Neuronal stem cell (in vitro differentiated cells): Measurements from ENCODE around the gene VCL.
"Not testable (repeated sequence)": the region's sequence is repeated elsewhere in the genome, so short reads cannot be mapped to it uniquely, and the experiment has no call there.

Experiments used
- DNase-seq: peaks from one replicate; pipeline ENCODE4 v3.0.0-alpha.2; 2013; ENCODE audit warnings: low spot score
- H2AFZ ChIP-seq: one replicate; pipeline ENCODE4 v1.6.1; 2013; ENCODE audit warnings: mild to moderate bottlenecking, low read length, inconsistent platforms
- H2AK5ac ChIP-seq: 2 replicates; pipeline ENCODE4 v1.6.1; 2013; ENCODE audit warnings: low read depth, mild to moderate bottlenecking, inconsistent platforms, low read length, moderate library complexity, mixed read lengths
- H2BK120ac ChIP-seq: 2 replicates; pipeline ENCODE4 v1.6.1; 2013; ENCODE audit warnings: low read depth, mild to moderate bottlenecking, inconsistent platforms, low read length, moderate library complexity, mixed read lengths
- H2BK12ac ChIP-seq: one replicate; pipeline ENCODE4 v1.6.1; 2013; ENCODE audit warnings: low read length, inconsistent platforms
- H2BK15ac ChIP-seq: 2 replicates; pipeline ENCODE4 v1.6.1; 2013; ENCODE audit warnings: mild to moderate bottlenecking, low read length, inconsistent platforms, mixed read lengths
- H2BK5ac ChIP-seq: one replicate; pipeline ENCODE4 v1.6.1; 2013; ENCODE audit warnings: inconsistent platforms, mild to moderate bottlenecking, low read length, moderate library complexity
- H3K14ac ChIP-seq: one replicate; pipeline ENCODE4 v1.6.1; 2013; ENCODE audit warnings: low read length, inconsistent platforms
- H3K18ac ChIP-seq: 2 replicates; pipeline ENCODE4 v1.6.1; 2013; ENCODE audit warnings: low read length, inconsistent platforms
- H3K23ac ChIP-seq: 2 replicates; pipeline ENCODE4 v1.6.1; 2013; ENCODE audit warnings: low read depth, mild to moderate bottlenecking, mixed read lengths, low read length, inconsistent platforms; ENCODE audit not compliant: poor library complexity
- H3K27ac ChIP-seq: replicated peaks from 3 replicates; pipeline ENCODE4 v1.5.1; 2013; ENCODE audit warnings: low read length, inconsistent platforms
- H3K27me3 ChIP-seq, 3 experiments: 2 replicates each; pipeline ENCODE4 v1.6.1; 2013; ENCODE audit warnings: low read length in 3 of 3, mild to moderate bottlenecking in 2 of 3, inconsistent platforms in 1 of 3, low read depth in 1 of 3, mixed read lengths in 1 of 3, moderate library complexity in 1 of 3; ENCODE audit not compliant: control insufficient read depth in 3 of 3, insufficient read depth in 3 of 3
- H3K36me3 ChIP-seq, 2 donors: replicated peaks in 1 of 2; 2 replicates each; pipeline ENCODE4 v1.6.1; 2013; ENCODE audit warnings: low read length in 2 of 2; ENCODE audit not compliant: control insufficient read depth in 2 of 2, insufficient read depth in 2 of 2
- H3K4ac ChIP-seq: 2 replicates; pipeline ENCODE4 v1.6.1; 2013; ENCODE audit warnings: inconsistent platforms, mild to moderate bottlenecking, low read length, moderate library complexity
- H3K4me1 ChIP-seq, 2 donors: 1 replicate in 1 of 2; 2 replicates in 1 of 2; pipeline ENCODE4 v1.6.1; 2013; ENCODE audit warnings: low read length in 2 of 2, low read depth in 1 of 2; ENCODE audit not compliant: control insufficient read depth in 2 of 2, insufficient read depth in 1 of 2
- H3K4me2 ChIP-seq: one replicate; pipeline ENCODE4 v1.6.1; 2013; ENCODE audit warnings: mild to moderate bottlenecking, low read length, inconsistent platforms; ENCODE audit not compliant: insufficient read depth, poor library complexity, severe bottlenecking
- H3K4me3 ChIP-seq, 2 donors: 2 replicates each; pipeline ENCODE4 v1.5.1; 2013; ENCODE audit warnings: low read length in 2 of 2, mild to moderate bottlenecking in 2 of 2, inconsistent platforms in 1 of 2, moderate library complexity in 1 of 2
- H3K79me1 ChIP-seq: one replicate; pipeline ENCODE4 v1.6.1; 2013; ENCODE audit warnings: low read depth, mild to moderate bottlenecking, inconsistent platforms, low read length, moderate library complexity
- H3K9ac ChIP-seq: one replicate; pipeline ENCODE4 v1.6.1; 2013; ENCODE audit warnings: mild to moderate bottlenecking, low read depth, low read length, inconsistent platforms; ENCODE audit not compliant: poor library complexity
- H3K9me3 ChIP-seq, 2 donors: replicated peaks in 1 of 2; 2 replicates each; pipeline versions ENCODE3 to v1.6.1; 2013; ENCODE audit warnings: low read length in 2 of 2, mild to moderate bottlenecking in 2 of 2, inconsistent platforms in 1 of 2, low read depth in 1 of 2, mixed read lengths in 1 of 2, moderate library complexity in 1 of 2; ENCODE audit not compliant: control insufficient read depth in 2 of 2, insufficient read depth in 1 of 2
- H4K8ac ChIP-seq: one replicate; pipeline ENCODE4 v1.6.1; 2013; ENCODE audit warnings: low read depth, mild to moderate bottlenecking, inconsistent platforms, low read length, moderate library complexity
- H4K91ac ChIP-seq: one replicate; pipeline ENCODE4 v1.6.1; 2013; ENCODE audit warnings: low read length, low read depth, mild to moderate bottlenecking, inconsistent platforms; ENCODE audit not compliant: poor library complexity
- WGBS, 2 donors: extraction: QIAGEN DNeasy Blood & Tissue Kit; methylation state at CpG; one replicate each; pipeline ENCODE4 v1.1.7; 2013; ENCODE audit warnings: missing lambda C conversion rate in 2 of 2, mixed read lengths in 1 of 2; ENCODE audit not compliant: insufficient read length in 2 of 2, insufficient replicate concordance in 1 of 2; ENCODE audit errors: extremely low coverage in 2 of 2; 5-methylcytosine and 5-hydroxymethylcytosine counted together

Gene VCL

GRCh38 chr10:74138596-74138995 is 140.7 kb downstream of the VCL start:
- not testable (repeated sequence) for H3K14ac ChIP-seq, H3K9me3 ChIP-seq, H2AFZ ChIP-seq, H3K9ac ChIP-seq, H2BK120ac ChIP-seq, H2AK5ac ChIP-seq, DNase-seq, H4K8ac ChIP-seq, H4K91ac ChIP-seq, H3K23ac ChIP-seq, H3K27ac ChIP-seq, H3K4ac ChIP-seq, H3K18ac ChIP-seq, H2BK5ac ChIP-seq, H3K4me3 ChIP-seq, H3K27me3 ChIP-seq, H3K4me1 ChIP-seq, H3K4me2 ChIP-seq, H2BK15ac ChIP-seq, H2BK12ac ChIP-seq, H3K79me1 ChIP-seq
- peaks cover 12 to 68% of the 10 kb centered on the region in 2 donors for H3K36me3 ChIP-seq
- WGBS, 2 donors, result no CpG with 5 or more reads among the region's 5 CpGs

DNA sequence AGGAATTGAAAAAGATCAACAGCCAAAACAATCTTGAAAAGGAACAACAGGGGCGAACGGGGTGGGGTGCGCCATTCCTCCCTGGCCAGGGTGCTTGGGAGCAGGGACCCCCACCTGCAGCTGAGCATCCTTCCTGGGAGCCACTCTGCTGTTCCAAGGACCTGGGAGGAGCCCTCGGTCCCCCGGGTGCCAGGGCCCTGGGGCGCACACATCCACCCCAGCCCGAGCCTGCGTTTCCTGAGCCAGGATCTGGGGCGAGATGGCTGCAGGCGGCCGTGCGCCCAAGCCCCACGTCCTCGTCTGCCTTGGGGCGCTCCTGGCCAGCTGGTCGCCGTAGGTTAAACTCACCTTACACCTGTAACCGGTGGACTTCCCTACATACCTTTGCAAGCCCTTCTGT is 142.1 kb downstream of the VCL start:
- Histone ChIP-seq H3K4me2 (no peak overlapping the region), H3K18ac (no peak overlapping the region), H3K4ac (no peak overlapping the region), H3K9me3 (no peaks in the 10 kb centered on the region), H4K8ac (no peak overlapping the region), H3K4me1 (no peaks in the 10 kb centered on the region), H2AK5ac (no peak overlapping the region), H3K79me1 (no peaks in the 10 kb centered on the region), H3K36me3 (peaks cover 9 to 56% of the 10 kb centered on the region in 2 donors), H2BK120ac (no peak overlapping the region), H3K23ac (no peak overlapping the region), H3K14ac (no peak overlapping the region), H2AFZ (no peak overlapping the region), H3K4me3 (no peak overlapping the region), H2BK12ac (no peak overlapping the region), H4K91ac (no peak overlapping the region), H3K27ac (no peak overlapping the region), H3K9ac (no peak overlapping the region), H2BK5ac (no peak overlapping the region), H2BK15ac (no peak overlapping the region), H3K27me3 (no peaks in the 10 kb centered on the region)
- WGBS, 2 donors, result no CpG with 5 or more reads among the region's 18 CpGs
- no peak for DNase-seq

- Histone ChIP-seq H3K79me1 (no peaks in the 10 kb centered on the region), H2BK15ac (no peak overlapping the region), H3K9me3 (no peaks in the 10 kb centered on the region), H3K23ac (no peak overlapping the region), H3K14ac (no peak overlapping the region), H2BK12ac (no peak overlapping the region), H3K27ac (no peak overlapping the region), H3K9ac (no peak overlapping the region), H3K18ac (no peak overlapping the region), H3K4me3 (no peak overlapping the region), H3K4ac (no peak overlapping the region), H2BK120ac (no peak overlapping the region), H3K27me3 (no peaks in the 10 kb centered on the region), H3K4me2 (no peak overlapping the region), H3K36me3 (peaks cover 9 to 56% of the 10 kb centered on the region in 2 donors), H3K4me1 (no peaks in the 10 kb centered on the region), H2AFZ (no peak overlapping the region), H4K8ac (no peak overlapping the region), H2AK5ac (no peak overlapping the region), H4K91ac (no peak overlapping the region), H2BK5ac (no peak overlapping the region)
- no peak for DNase-seq
- no CpG with 5 or more reads among the region's 2 CpGs for WGBS, 2 donors
Observed at GRCh38 chr10:74140553-74140952, 142.6 kb downstream of the VCL start.

GRCh38 chr10:74145133-74145532 is 147.2 kb downstream of the VCL start:
- Histone ChIP-seq H3K9ac (no peak overlapping the region), H3K4me3 (no peak overlapping the region), H4K8ac (no peak overlapping the region), H2BK120ac (no peak overlapping the region), H2BK15ac (no peak overlapping the region), H3K9me3 (no peaks in the 10 kb centered on the region), H2AFZ (no peak overlapping the region), H3K23ac (no peak overlapping the region), H2BK12ac (no peak overlapping the region), H3K4me1 (peaks cover 0 to 2% of the 10 kb centered on the region in 2 donors), H3K79me1 (no peaks in the 10 kb centered on the region), H3K4me2 (no peak overlapping the region), H3K14ac (no peak overlapping the region), H2AK5ac (no peak overlapping the region), H3K18ac (no peak overlapping the region), H3K4ac (no peak overlapping the region), H3K27me3 (no peaks in the 10 kb centered on the region), H4K91ac (no peak overlapping the region), H3K27ac (no peak overlapping the region), H3K36me3 (peaks cover 0 to 39% of the 10 kb centered on the region in 2 donors), H2BK5ac (no peak overlapping the region)
- no CpG with 5 or more reads among the region's 2 CpGs for WGBS, 2 donors
- DNase-seq, result no peak
